Middle frontal gyrus (tissue), 1 donor: Measurements from ENCODE around the gene GNB4.
A peak's percentile ranks its signal among the peaks of the same experiment; 100 is the strongest.

Experiments used
- DNase-seq: peaks from one replicate; pipeline ENCODE4 v3.0.0-alpha.2; 2015; ENCODE audit warnings: low spot score; ENCODE audit errors: extremely low spot score

GNB4 gene

DNA sequence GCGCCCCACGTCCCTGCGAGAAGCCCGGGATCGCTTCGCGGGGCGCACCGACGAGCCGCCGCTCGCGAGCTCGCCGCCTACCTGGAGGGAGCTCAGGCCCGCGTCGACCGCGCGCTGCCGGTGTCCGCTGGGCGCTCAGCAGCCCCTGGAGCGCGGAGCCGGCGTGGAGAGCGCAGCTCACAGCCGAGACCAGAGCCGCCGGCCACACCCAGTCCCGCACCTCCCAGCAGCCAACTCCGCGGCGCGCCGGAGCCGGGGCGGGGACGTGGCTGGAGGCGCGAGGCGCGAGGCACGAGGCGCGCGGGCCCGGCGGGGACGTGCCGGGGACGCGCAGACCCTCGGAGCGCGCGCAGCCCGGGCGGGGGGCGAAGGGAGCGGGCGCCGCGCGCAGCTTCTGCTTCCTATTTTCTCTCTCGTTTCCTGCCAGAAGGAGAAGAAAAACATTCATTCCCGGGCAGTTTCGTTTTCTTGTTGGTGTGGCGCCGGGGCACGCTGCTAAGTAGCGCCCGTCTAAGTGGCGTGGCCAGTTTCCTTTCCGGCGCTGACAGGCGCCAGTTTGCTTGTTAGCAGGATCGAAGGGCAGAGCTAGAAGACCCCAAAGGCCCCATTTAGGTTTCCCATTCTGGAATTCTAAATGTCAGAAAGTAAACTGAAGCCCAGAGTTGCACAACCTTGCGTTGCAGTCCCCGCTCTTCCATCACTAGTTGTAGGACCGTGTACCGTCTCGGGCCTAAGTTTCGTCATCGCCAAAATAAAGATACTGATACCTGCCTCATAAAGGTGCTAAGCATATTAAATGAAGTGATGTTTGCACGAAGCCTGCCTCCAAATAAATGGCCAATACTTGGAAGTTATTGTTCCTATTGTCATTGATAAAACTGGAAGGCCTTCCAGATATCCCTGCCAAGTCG is at the start of gene GNB4:
TSS of gene GNB4 (minus strand) at position 206 of the 911 bp plus-strand sequence. CDS start 25,270 bp downstream, outside the sequence.
- DNase-seq, result peak; percentile 50

DNA sequence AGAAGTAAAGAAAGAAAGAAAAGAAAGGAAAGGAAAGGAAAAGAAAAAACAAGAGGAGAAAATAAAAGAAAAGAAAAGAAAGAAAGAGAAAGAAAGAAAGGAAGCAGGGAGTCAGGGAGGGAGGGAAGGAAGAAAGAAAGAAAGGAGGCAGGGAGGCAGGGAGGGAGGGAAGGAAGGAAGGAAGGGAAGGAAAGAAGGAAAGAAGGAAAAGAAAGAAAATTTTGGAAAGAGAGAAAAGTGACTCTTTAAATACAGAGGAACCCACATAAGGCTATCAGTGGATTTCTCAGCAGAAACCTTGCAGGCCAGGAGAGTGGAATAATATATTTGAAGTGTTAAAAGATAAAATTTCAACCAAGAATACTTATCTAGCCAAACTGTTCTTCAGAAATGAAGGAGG is 44.2 kb upstream of the GNB4 start:
- no peak for DNase-seq

DNA sequence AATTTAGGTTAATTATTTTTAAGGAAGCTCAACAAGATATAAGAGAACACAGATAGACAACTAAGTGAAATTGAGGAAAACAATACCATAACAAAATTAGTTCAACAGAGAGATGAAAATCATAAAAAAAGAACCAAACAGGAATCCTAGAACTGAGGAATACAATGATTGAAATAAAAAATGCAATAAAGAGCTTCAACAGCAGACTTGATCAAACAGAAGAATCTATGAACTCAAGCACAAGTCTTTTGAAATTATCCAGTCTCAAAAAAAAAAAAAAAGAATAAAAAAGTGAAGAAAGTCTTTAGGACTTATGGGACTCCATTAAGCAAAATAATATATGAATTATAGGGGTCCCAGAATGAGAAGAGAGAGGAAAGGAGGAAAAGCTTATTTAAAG is 42.0 kb upstream of the GNB4 start:
- no peak for DNase-seq

DNA sequence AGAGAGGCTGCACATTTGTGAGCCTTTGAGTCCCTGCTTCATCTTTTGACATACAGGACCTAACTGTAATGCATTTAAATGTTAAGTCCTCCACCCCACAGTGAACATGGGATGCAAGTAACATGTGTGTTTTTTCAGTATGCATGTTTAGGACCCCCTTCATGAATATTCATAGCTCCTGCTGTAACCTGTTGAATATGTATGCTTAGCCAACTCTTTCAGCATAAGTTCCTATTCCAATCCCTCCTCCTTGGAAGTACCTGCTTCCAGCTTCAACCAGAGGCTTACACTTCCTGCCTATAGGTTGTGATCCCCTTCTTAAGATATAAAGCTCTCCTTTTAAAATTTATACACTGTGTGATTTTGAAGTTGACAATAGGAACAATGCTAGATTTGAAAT is 36.9 kb upstream of the GNB4 start:
- no peak for DNase-seq

DNA sequence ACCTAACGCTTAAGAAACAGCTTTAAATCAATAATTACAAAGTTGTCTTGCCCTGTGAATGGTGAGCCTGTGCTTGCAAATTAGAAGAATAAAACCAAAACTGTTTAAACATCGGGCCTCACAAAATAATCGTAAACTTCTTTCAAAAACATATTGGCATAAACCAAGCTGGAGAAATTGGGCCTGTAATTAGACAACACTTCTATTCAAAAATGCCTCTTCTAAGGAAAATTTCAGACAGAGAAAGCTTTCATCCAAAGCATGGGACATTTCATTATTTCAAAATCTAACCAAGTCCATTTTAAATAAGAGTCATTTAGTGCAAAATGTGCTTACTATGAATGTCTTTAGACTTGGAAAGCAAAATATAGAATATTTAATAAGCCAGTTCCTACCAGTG is 35.5 kb upstream of the GNB4 start:
- no peak for DNase-seq

DNA sequence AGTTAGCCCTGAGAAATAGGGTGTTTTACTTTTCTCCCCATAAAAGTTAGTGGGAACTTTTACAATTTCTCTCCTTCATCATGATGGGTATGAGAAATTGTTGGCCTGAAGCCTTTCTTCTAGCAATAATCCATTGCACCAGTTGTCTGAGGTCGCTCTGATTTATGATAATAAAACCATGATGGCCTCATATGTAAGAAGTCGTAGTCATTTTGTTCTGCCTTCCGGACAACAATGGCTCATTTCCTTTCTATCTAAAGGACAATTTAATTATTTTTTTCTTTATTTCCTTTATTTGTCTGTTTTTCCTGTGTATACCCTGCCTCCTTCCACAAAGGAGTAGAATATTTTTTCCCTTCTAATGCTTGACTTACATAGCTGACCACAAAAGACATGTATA is 31.6 kb upstream of the GNB4 start:
- no peak for DNase-seq

DNA sequence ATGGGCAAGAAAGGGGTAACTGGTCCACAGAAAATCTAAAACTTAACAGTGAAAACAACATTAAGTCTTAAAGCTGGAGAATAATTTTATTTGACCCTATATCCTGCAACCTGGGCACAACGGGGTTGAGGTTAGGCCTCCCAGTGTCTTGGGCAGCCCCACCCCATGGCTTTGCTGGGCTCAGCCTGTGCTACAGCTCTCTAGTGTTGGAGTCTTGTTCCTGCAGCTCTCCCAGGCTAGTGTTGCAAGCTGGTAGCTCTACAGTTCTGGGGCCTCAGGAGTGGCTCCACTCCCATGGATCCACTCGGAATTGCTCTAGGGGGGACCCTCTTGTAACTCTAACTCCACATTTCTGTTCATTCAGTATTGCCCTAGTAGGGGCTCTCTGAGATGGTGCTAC is 24.9 kb upstream of the GNB4 start:
- no peak for DNase-seq

DNA sequence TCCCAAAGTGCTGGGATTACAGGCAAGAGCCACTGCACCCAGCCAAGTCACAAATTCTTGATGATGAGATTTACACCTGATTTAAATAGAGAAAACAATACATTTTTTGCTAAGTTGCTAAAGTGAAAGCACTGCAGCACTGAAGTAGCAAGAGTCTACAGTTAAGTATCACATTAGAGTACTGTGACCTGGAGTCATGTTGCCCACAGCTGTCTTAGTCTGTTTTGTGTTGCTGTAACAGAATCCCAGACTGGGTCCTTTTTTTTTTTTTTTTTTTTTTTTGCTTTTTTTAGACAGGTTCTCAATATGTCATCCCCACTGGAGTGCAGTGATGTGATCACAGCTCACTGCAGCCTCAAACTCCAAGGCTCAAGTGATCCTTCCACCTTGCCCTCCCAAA is 23.2 kb upstream of the GNB4 start:
- no peak for DNase-seq

DNA sequence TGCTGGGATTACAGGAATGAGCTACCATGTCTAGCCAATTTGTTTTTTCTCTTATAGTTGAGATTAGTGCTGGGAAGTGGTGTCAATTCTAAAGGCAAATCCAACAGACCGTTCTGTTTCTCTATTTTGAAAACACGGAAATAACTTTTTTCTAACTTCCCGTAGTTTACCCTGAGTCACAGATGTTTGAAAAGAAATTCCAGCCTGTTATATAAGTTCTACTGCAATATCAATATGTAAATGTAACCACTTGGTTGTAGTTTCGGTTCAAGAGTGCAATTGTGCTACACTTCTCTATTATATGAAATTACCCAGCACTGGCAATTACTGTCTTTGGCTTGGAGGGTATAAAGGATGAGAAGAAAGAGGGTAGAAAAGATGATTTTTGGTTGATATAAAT is 22.3 kb upstream of the GNB4 start:
- DNase-seq, result no peak

DNA sequence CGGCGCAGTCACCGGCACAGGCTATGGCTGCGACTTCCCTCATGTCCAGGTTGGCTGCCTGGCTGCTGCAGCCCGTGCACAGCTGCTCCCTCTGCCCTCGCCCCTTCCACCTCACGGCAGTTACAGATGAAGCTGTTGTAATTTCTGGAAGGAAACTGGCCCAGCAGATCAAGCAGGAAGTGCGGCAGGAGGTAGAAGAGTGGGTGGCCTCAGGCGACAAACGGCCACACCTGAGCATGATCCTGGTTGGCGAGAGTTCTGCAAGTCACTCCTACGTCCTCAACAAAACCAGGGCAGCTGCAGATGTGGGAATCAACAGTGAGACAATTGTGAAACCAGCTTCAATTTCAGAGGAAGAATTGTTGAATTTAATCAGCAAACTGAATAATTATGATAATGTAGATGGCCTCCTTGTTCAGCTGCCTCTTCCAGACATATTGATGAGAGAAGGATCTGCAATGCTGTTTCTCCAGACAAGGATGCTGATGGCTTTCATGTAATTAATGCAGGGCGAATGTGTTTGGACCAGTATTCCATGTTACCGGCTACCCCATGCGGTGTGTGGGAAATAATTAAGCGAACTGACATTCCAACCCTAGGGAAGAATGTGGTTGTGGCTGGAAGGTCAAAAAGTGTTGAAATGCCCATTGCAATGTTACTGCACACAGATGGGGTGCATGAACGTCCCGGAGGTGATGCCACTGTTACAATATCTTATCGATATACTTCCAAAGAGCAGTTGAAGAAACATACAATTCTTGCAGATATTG is 13.2 kb upstream of the GNB4 start:
- no peak for DNase-seq

DNA sequence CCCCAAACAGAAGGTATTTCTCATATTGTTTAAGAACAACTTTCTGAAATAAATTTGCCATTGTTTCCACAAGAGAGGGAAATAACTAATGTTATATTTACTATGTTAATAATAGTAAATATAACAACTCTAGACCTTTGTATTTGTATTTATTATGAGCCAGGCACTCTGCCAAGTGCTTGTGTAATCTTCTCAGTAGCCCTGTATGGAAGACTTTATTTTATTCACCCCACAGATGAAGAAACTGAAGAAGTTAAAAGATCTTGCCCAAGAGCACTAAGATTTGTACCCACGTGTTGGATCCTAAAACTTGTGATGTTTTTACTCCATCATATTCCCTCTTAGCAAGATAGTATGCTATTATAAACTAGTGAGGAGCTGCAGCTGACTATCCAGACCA is 12.0 kb upstream of the GNB4 start:
- DNase-seq, result no peak

DNA sequence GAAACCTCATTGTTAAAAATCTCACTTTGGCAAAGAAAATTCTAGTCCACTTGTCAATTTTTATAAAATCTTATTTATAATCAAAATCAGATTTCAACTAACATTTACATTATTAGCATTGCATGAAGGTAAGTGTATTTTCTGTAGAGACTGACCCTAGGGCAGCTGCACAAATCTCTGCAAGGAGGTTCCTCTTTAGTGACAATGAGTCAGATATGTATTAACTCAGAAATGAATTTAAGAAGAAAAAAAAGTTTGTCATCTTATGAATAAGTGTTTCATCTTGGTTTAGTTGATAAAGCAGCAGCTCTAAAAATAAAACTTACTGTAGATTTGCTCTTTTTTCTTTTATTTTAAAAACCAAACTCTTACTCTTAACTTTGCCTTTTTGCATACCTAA is 9.0 kb upstream of the GNB4 start:
- no peak for DNase-seq

DNA sequence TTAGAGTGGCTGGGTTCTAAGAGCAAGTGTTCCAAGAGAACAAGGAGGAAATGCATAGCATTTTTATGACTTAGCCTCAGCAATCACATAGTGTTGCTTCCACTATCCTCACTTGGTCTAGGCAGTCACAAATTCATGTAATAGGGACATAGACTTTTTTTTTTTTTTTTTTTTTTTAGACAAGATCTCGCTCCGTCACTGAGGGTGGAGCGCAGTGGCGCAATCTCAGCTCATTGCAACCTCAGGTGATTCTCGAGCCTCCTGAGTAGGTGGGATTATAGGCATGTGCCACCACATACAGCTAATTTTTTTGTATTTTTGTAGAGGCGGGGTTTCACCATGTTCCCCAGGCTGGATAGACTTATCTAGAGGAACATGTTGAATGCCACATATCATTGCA is 4.7 kb upstream of the GNB4 start:
- no peak for DNase-seq

DNA sequence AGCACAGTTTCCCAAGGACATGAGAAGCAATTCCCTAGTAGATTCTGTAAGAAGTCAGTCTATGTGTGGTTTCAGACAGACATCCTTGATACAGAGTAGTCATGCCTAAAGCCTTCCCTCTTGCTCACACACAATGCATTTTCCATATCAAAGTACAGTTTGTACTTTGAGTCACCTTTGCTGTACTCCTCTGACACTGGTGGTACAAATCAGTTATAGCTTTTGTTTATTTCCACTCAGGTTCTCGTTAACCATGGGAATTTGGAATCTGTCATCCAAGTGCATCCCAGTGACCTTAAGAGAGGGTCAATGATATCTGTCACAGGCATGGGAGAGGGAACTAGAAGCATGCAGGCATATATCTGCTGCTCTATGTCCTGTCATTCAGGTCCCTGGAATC is 3.6 kb upstream of the GNB4 start:
- DNase-seq, result no peak

DNA sequence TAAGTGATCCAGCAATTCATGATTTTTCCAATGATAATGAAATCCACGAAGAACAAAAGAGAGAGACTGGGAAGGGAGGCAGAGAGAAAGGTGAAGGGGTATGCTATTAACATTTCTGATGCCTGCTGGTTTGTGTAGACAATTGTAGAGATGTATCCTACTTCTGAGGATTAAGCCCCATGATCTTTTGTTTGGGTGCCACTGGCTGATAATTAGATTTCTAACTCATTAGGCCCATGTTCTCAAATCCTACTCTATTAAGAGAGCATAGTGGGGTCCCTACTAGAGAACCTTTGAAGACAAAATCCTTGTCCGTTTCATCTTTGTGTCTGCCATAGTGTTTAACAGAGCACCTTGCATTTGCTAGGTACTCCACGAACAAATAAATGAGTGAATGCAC is 2.7 kb upstream of the GNB4 start:
- no peak for DNase-seq

DNA sequence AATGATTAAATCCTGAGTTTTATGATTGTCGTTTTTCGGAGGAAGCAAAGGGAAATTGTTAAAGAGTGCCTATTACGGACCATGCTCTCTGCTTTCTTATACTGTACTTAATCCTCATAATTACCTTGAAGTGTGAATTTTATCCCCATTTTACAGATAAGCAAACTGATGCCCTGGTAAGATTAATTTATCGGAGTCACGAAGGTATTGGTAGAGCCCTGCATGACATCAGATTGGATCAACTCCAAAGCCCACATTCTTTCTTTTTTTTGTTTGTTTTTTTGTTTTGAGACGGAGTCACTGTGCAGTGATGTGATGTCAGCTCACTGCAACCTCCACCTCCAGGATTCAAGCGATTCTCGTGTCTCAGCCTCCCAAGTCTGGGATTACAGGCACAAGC is 1.6 kb upstream of the GNB4 start:
- no peak for DNase-seq

DNA sequence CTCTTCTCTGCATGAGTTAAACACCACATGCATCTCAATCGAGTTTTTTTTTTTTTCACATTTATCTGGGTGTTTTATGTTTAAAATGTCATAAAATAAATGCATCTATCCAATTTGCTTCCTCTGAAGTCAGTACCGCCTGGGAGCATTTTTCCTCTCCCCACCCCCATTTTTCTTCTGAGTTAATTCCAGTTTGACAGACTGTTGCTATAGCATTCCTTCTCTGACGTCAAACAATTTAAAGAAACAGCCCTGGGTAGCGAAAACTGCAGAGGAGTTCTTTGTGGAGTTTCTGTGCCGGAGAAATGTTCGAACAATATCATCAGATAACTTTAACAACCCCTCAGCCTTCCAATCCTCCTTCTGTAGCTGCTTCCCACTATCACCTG is 900 bp upstream of the GNB4 start:
- no peak for DNase-seq

DNA sequence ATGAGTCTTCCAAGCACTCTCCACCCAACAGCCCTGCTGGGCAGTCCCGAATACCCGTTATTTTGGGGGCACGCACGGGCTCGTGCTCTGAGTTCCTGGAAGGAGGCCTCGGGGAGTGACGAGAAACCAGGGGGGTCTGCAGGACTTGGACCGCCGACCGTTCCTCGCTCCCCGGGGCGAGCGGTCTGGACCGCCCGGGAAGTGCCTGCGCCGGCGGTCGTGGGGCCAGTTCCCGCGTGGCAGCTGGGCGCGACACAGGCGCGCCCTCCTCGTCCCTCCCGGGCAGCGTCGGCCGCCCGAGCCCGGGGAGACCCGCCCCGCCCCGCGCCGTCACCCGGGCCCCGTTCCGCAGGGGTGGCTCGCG is 387 bp downstream of the GNB4 start:
- no peak for DNase-seq

DNA sequence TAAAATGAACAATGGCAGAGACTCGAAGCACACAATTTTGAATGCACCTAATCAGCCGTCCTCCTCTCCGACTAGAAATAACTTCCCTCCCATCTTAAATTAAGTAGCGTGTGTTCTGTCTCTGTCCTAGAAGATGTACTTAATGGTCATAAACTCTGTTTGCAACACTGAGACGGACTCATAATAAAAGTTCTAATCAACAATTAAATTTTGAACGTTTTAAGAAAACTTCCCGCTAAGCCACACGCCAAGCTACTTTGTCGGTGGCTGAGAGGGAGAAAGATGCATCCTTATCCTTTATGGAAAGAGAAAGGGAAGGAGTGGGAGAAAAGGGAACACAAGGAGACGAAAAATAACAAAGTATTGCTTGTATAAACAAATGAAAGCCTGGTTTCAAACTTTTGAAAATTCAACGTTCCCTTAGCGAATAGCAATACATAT is 989 bp downstream of the GNB4 start:
- DNase-seq, result no peak

DNA sequence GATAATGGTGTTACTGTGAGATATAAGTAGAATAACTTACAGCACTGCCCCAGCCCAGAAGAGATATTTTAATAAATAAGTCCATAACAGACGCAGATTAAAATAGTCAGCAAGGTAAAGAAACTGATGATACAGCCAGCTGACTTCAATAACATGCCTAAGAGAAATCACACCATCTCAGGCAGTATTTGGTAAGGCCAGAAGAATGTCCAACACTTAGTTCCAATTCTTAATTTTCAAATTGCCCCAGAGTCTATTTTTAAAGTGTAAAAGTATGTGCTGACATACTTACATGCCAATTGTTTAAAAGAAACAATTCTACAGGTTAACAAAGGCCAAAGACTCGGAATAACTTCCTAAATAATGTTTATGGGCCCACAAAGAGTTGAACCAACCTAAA is 1.6 kb downstream of the GNB4 start:
- no peak for DNase-seq

DNA sequence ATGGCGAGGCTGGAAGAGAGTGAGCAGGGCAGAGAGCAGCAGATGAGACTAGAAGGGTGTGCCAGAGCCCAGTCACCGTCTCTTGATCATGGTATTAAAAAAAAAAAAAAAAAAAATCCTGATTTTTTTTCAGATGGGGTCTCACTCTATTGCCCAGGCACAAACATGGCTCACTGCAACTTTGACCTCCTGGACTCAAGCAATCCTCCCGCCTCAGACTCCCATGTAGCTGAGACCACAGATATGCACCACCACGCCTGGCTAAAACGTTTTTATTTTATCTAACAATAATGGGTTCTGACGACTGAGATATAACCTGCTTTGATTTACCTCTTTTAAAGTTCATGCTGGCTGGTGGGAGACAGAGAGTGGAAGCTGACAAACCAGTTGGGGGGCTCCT is 4.0 kb downstream of the GNB4 start:
- no peak for DNase-seq

DNA sequence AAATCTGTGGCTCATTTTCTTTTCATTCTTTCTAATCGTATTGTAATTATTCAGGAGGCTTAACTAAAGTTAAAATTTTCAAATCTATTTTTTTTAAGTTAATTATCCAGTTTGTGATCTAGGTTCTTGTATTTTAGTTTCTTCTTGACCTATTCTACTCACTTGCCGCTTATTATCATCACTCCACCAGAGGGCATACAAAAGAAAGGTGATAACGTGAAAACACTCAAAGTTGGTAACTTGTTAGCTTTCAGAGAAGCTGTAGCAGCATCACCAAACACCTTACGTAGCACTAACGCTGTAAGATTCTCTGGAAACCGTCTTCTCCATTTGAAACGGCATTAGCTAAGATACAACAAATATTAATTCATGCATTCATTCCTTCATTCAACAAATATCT is 4.8 kb downstream of the GNB4 start:
- no peak for DNase-seq

DNA sequence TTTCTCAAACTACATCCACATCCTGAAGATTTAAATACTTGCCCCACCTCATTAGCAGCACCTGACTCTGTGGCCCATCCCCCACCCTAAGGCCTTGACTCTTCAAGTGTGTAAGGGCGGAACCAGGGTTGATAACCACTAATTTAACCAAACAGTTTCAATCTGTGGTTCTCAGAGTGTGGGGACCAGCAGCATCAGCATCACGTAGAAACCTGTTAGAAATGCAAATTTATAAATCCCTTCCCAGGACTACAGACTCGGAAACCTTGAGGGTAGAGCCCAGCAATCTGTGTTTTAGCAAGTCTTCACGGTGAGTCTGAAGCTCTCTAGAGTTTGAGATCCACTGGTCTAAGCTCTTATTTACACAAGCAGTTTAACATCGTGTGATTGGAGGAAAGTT is 12.4 kb downstream of the GNB4 start:
- DNase-seq, result no peak
